CD4-positive, alpha-beta T cell (primary cell): ENCODE measurements around the gene AGER. TPM values are rescaled to one million over a fixed set of nuclear protein-coding genes. Genes with fewer than 3 reads are reported as not detected.

Experiments
- ATAC-seq: fragments of 200-7000 bp; cut with Tn5 transposase; one replicate; pipeline ENCODE4 v1.10.0; 2022; ENCODE audit warnings: mild to moderate bottlenecking; ENCODE audit not compliant: poor library complexity
- CTCF ChIA-PET: fragments of 350-600 bp; sonication (Branson Sonifier 250); formaldehyde crosslinking; loops from one replicate; lab custom pipeline; 2021; ENCODE audit warnings: antibody characterized with exemption, inconsistent platforms; lab: Charles Lee
- POLR2A ChIA-PET: fragments of 350-600 bp; sonication (Branson Sonifier 250); formaldehyde crosslinking; loops from one replicate; lab custom pipeline; 2021; ENCODE audit warnings: antibody characterized with exemption, inconsistent platforms; lab: Charles Lee
- DNase-seq, 14 experiments: peaks; one replicate each; pipeline ENCODE4 v3.0.0-alpha.2; 2013 to 2020; ENCODE audit warnings: mixed read lengths in 2 of 14
- H3K27ac ChIP-seq, 2 donors: one replicate each; pipeline versions ENCODE4 v1.5.1 to v1.7.0; 2013; ENCODE audit warnings: low read length in 2 of 2, low read depth in 1 of 2, mild to moderate bottlenecking in 1 of 2
- H3K27me3 ChIP-seq, 2 experiments: 1 replicate in 1 of 2; 2 replicates in 1 of 2; pipeline versions ENCODE4 v1.6.1 to v1.7.0; 2013; ENCODE audit warnings: low read length in 2 of 2, control low read depth in 1 of 2, mild to moderate bottlenecking in 1 of 2, moderate library complexity in 1 of 2; ENCODE audit not compliant: insufficient read depth in 2 of 2, control insufficient read depth in 1 of 2
- H3K36me3 ChIP-seq: one replicate; pipeline ENCODE4 v1.6.1; 2013; ENCODE audit warnings: low read length, control low read depth; ENCODE audit not compliant: insufficient read depth
- H3K4me1 ChIP-seq: one replicate; pipeline ENCODE4 v1.6.1; 2013; ENCODE audit warnings: low read length, control low read depth; ENCODE audit not compliant: insufficient read depth
- H3K4me3 ChIP-seq: one replicate; pipeline ENCODE4 v1.5.1; 2013; ENCODE audit warnings: mild to moderate bottlenecking, low read length, moderate library complexity
- H3K9me3 ChIP-seq, 2 experiments: 1 replicate in 1 of 2; 2 replicates in 1 of 2; pipeline versions ENCODE4 v1.6.1 to v1.7.0; 2013; ENCODE audit warnings: low read length in 2 of 2, mild to moderate bottlenecking in 2 of 2, control low read depth in 1 of 2, moderate library complexity in 1 of 2; ENCODE audit not compliant: control insufficient read depth in 1 of 2, insufficient read depth in 1 of 2
- H3K27ac Mint-ChIP-seq: one replicate; pipeline ENCODE4 v1.8.0; 2020; ENCODE audit warnings: mixed read lengths
- H3K27me3 Mint-ChIP-seq: one replicate; pipeline ENCODE4 v1.8.0; 2021; ENCODE audit warnings: mixed read lengths
- H3K36me3 Mint-ChIP-seq: one replicate; pipeline ENCODE4 v1.8.0; 2021; ENCODE audit warnings: low read depth, mixed read lengths
- H3K4me1 Mint-ChIP-seq: one replicate; pipeline ENCODE4 v1.8.0; 2021; ENCODE audit warnings: low read depth, mixed read lengths
- H3K4me3 Mint-ChIP-seq: one replicate; pipeline ENCODE4 v1.8.0; 2020; ENCODE audit warnings: mild to moderate bottlenecking, mixed read lengths
- H3K9me3 Mint-ChIP-seq: one replicate; pipeline ENCODE4 v1.8.0; 2020; ENCODE audit warnings: mixed read lengths
- intact Hi-C, 2 experiments: fragments of 100-400 bp; cut with DNase I in 1 of 2; cut with micrococcal nuclease in 1 of 2; formaldehyde crosslinking; loops; one replicate each; pipeline versions ENCODE4 v1.15.1 to v1.9.0; 2023 to 2025; cut with DNase I, micrococcal nuclease
- total RNA-seq, 174 experiments: library from RNA in 2 of 174; stranded (reverse) in 2 of 174; gene quantifications; one replicate each; pipeline ENCODE4 v1.2.3 and lab custom pipeline; 2021 to 2026
- TF ChIP-seq, protein P1 (sequence below): fragments of 200-600 bp; IDR thresholded peaks from one replicate; pipeline ENCODE4 v1.8.0; 2022; ENCODE audit warnings: antibody characterized with exemption, mild to moderate bottlenecking

Gene AGER
- total RNA-seq, 2 experiments from 2014 or later, result 23.5 to 27.0 TPM

GRCh38 chr6:32163559-32164258, 20.3 kb downstream of the AGER start:
- intact Hi-C loops, result no loop called here

DNA sequence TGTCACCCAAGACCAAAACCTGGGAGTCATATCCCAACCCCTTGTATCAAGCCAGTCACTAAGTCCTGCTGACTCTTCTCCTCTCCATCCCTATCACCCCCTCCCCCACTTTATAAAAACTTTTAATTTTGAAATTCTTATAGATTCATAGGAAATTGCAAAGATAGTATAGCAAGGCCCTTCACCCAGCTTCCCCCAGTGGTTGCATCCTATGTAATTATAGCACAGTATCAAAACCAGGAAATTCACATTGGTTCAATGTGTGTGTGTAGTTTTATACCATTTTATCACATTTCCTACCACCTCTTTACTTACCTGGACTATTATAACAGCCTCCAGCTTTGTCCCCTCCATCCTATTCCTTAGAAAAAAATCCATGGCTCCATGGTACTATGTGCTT, 26.0 kb downstream of the AGER start:
- H3K4me1 ChIP-seq, result peaks cover 28% of the 10 kb centered on the region
- H3K27me3 Mint-ChIP-seq, result no peaks in the 10 kb centered on the region
- ChIA-PET POLR2A (interaction anchor here (1.0 kb wide), 1 partner anchor 37 kb away, joined by 4 read pairs; no protein-coding TSS in a partner anchor), CTCF (interaction anchor here (1.5 kb wide), 1 partner anchor 39 kb away, joined by 6 read pairs; no protein-coding TSS in a partner anchor)
- no peaks in the 10 kb centered on the region for H3K27me3 ChIP-seq
- H3K27ac Mint-ChIP-seq, result no peak overlapping the region
- no peaks in the 10 kb centered on the region for H3K9me3 Mint-ChIP-seq
- no peak for DNase-seq
- TF ChIP-seq, protein P1, sequence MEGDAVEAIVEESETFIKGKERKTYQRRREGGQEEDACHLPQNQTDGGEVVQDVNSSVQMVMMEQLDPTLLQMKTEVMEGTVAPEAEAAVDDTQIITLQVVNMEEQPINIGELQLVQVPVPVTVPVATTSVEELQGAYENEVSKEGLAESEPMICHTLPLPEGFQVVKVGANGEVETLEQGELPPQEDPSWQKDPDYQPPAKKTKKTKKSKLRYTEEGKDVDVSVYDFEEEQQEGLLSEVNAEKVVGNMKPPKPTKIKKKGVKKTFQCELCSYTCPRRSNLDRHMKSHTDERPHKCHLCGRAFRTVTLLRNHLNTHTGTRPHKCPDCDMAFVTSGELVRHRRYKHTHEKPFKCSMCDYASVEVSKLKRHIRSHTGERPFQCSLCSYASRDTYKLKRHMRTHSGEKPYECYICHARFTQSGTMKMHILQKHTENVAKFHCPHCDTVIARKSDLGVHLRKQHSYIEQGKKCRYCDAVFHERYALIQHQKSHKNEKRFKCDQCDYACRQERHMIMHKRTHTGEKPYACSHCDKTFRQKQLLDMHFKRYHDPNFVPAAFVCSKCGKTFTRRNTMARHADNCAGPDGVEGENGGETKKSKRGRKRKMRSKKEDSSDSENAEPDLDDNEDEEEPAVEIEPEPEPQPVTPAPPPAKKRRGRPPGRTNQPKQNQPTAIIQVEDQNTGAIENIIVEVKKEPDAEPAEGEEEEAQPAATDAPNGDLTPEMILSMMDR, result no peak
- no peak overlapping the region for H3K27ac ChIP-seq
- no peak overlapping the region for H3K4me3 ChIP-seq
- no peaks in the 10 kb centered on the region for H3K9me3 ChIP-seq
- H3K36me3 Mint-ChIP-seq, result peaks cover 30% of the 10 kb centered on the region
- H3K4me1 Mint-ChIP-seq, result peaks cover 29% of the 10 kb centered on the region
- ATAC-seq, result no peak
- no peak overlapping the region for H3K4me3 Mint-ChIP-seq
- H3K36me3 ChIP-seq, result peaks cover 13% of the 10 kb centered on the region
- intact Hi-C loops, result loop anchor here in 1 of 2 experiments (10.0 kb wide), 1 partner anchor 113 kb away; no protein-coding TSS in a partner anchor

More at GRCh38 chr6:32163559-32164258, 20.3 kb downstream of the AGER start:
- no peak overlapping the region for H3K27ac Mint-ChIP-seq
- H3K4me3 ChIP-seq, result no peak overlapping the region
- H3K4me1 Mint-ChIP-seq, result no peaks in the 10 kb centered on the region
- CTCF ChIA-PET, result no interaction called here
- H3K9me3 Mint-ChIP-seq, result no peaks in the 10 kb centered on the region
- no peaks in the 10 kb centered on the region for H3K27me3 Mint-ChIP-seq
- H3K4me1 ChIP-seq, result no peaks in the 10 kb centered on the region
- ATAC-seq, result no peak
- TF ChIP-seq, protein P1, result no peak
- POLR2A ChIA-PET, result no interaction called here
- H3K4me3 Mint-ChIP-seq, result no peak overlapping the region
- no peak overlapping the region for H3K27ac ChIP-seq
- H3K36me3 Mint-ChIP-seq, result peaks cover 33% of the 10 kb centered on the region
- peaks cover 27% of the 10 kb centered on the region for H3K36me3 ChIP-seq
- no peak for DNase-seq
- no peaks in the 10 kb centered on the region for H3K27me3 ChIP-seq
- H3K9me3 ChIP-seq, result no peaks in the 10 kb centered on the region

- Mint-ChIP-seq H3K36me3 (peaks cover 30% of the 10 kb centered on the region), H3K27me3 (peaks cover 3% of the 10 kb centered on the region), H3K9me3 (no peaks in the 10 kb centered on the region), H3K4me1 (peaks cover 41% of the 10 kb centered on the region), H3K27ac (no peak overlapping the region), H3K4me3 (no peak overlapping the region)
- Histone ChIP-seq H3K4me1 (peaks cover 39% of the 10 kb centered on the region), H3K36me3 (peaks cover 13% of the 10 kb centered on the region), H3K9me3 (no peaks in the 10 kb centered on the region), H3K27me3 (no peaks in the 10 kb centered on the region), H3K27ac (no peak overlapping the region), H3K4me3 (no peak overlapping the region)
- ChIA-PET POLR2A (no interaction called here), CTCF (no interaction called here)
- ATAC-seq (no peak), DNase-seq (no peak)
- TF ChIP-seq, protein P1, result no peak
- intact Hi-C loops, result loop anchor here in 1 of 2 experiments (1.0 to 10.0 kb wide), 2 partner anchors 15 to 112 kb away; no protein-coding TSS in a partner anchor
Measured at GRCh38 chr6:32156891-32157290, 27.2 kb downstream of the AGER start.
